ENCODE measurements around the gene ODAD2. TPM values are rescaled to one million over a fixed set of nuclear protein-coding genes. Genes with fewer than 3 reads are reported as not detected.
"Not testable (repeated sequence)": the region's sequence is repeated elsewhere in the genome, so short reads cannot be mapped to it uniquely, and the experiment has no call there.

Gene ODAD2
- total RNA-seq, 4 donors from 2014 or later: 0.19 to 0.29 TPM; not detected in 2

DNA sequence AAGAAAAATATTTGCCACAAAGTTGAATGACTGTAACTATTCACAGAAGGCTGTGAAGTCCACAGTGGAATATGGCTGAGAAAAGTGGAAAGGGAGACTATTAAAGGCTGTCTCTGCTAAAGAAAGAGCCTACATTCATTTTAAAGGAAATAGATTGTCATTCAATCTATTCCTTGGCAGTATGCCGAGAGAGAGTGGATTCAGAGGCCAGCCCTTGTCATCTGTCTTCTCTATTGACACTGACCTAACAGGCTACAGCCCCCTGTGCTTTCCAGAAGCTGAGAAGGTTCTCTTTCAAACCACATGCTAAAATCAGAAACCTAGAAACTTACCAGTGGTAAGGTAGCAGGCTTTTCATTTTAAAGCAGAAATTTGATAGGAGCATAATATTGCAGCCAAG, 12.1 kb downstream of the ODAD2 start:
- WGBS, 2 donors: 0 to 18% methylated on average over 1 of the region's 1 CpG
- DNase-seq: no peak
- TF ChIP-seq, protein P1, sequence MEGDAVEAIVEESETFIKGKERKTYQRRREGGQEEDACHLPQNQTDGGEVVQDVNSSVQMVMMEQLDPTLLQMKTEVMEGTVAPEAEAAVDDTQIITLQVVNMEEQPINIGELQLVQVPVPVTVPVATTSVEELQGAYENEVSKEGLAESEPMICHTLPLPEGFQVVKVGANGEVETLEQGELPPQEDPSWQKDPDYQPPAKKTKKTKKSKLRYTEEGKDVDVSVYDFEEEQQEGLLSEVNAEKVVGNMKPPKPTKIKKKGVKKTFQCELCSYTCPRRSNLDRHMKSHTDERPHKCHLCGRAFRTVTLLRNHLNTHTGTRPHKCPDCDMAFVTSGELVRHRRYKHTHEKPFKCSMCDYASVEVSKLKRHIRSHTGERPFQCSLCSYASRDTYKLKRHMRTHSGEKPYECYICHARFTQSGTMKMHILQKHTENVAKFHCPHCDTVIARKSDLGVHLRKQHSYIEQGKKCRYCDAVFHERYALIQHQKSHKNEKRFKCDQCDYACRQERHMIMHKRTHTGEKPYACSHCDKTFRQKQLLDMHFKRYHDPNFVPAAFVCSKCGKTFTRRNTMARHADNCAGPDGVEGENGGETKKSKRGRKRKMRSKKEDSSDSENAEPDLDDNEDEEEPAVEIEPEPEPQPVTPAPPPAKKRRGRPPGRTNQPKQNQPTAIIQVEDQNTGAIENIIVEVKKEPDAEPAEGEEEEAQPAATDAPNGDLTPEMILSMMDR (IDR thresholded peaks at IDR 0.05): no peak
- no peak for TF ChIP-seq POLR2A (IDR thresholded peaks at IDR 0.05)

DNA sequence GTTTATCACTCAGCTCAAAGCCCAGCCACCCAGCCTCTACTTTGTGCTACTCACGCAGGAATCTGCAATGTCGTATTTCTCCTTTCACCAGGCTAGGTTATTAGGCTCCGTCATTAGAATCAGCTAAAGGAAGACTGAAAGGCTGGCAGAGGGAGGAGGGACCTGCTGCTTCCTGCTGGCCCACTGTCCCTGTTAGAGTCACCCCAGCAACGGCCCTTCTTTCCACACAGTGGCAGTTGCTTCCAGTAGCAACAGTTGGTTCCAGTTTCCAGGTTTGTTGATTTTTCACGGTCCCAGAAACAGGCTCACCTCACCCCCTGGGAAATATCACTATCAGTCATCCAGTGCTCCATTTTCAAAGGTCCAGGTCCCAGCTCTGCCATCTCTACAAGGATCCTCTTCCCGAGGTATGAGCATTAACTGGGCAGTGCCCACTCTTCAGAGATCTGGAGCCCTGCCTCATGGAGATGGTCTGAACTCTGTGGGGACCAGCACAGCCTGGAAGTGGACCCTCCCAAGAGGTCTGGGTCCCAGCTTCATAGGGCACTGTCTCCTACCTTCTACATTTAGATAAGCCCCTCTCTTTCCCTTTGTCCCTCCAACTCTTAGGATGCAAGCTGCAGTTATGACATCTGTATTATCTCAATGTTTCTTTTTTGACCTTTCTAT, 15.9 kb downstream of the ODAD2 start:
- WGBS, 2 donors: 71% methylated on average over 6 of the region's 6 CpGs

More for the DNA sequence above, 12.1 kb downstream of the ODAD2 start:
- no peak overlapping the region for H3K27ac ChIP-seq
- intact Hi-C loops (cut with DNase I): no loop called here
- no peaks in the 10 kb centered on the region for H3K36me3 ChIP-seq
- no peaks in the 10 kb centered on the region for H3K4me1 ChIP-seq
- no peak overlapping the region for H3K4me3 ChIP-seq
- H3K27me3 ChIP-seq: no peaks in the 10 kb centered on the region
- no peaks in the 10 kb centered on the region for H3K9me3 ChIP-seq

GRCh38 chr10:27981744-27982143, 17.1 kb downstream of the ODAD2 start:
- Histone ChIP-seq H3K27ac (no peak overlapping the region), H3K9me3 (no peaks in the 10 kb centered on the region), H3K36me3 (no peaks in the 10 kb centered on the region), H3K4me1 (no peaks in the 10 kb centered on the region), H3K4me3 (no peak overlapping the region), H3K27me3 (no peaks in the 10 kb centered on the region)
- intact Hi-C loops (cut with DNase I): no loop called here
- TF ChIP-seq, protein P1 (IDR thresholded peaks at IDR 0.05): no peak
- TF ChIP-seq POLR2A (IDR thresholded peaks at IDR 0.05): no peak
- no peak for DNase-seq
- 78 to 92% methylated on average over 4 of the region's 4 CpGs for WGBS, 2 donors

More for the DNA sequence above, 15.9 kb downstream of the ODAD2 start:
- intact Hi-C loops (cut with DNase I): no loop called here
- H3K4me1 ChIP-seq: no peaks in the 10 kb centered on the region
- no peak overlapping the region for H3K4me3 ChIP-seq
- H3K9me3 ChIP-seq: no peaks in the 10 kb centered on the region
- H3K27me3 ChIP-seq: no peaks in the 10 kb centered on the region
- DNase-seq: no peak
- H3K27ac ChIP-seq: no peak overlapping the region
- H3K36me3 ChIP-seq: no peaks in the 10 kb centered on the region
- TF ChIP-seq POLR2A (IDR thresholded peaks at IDR 0.05): no peak
- TF ChIP-seq, protein P1 (IDR thresholded peaks at IDR 0.05): no peak

GRCh38 chr10:27970795-27971194, 28.1 kb downstream of the ODAD2 start:
- H3K4me3 ChIP-seq; H3K27ac ChIP-seq; H3K4me1 ChIP-seq; H3K9me3 ChIP-seq; H3K27me3 ChIP-seq; DNase-seq; intact Hi-C loops (cut with DNase I); H3K36me3 ChIP-seq: not testable (repeated sequence)
- 71 to 90% methylated on average over 1 of the region's 1 CpG for WGBS, 2 donors

GRCh38 chr10:27969931-27970330, 28.9 kb downstream of the ODAD2 start:
- H3K27me3 ChIP-seq; H3K4me1 ChIP-seq; H3K27ac ChIP-seq; DNase-seq; H3K36me3 ChIP-seq; H3K4me3 ChIP-seq; H3K9me3 ChIP-seq; intact Hi-C loops (cut with DNase I): not testable (repeated sequence)
- 83 to 90% methylated on average over 7 of the region's 7 CpGs for WGBS, 2 donors

- no peak overlapping the region for H3K27ac ChIP-seq
- no peak overlapping the region for H3K4me3 ChIP-seq
- WGBS, 2 donors: 88 to 95% methylated on average over 5 of the region's 6 CpGs
- DNase-seq: no peak
- intact Hi-C loops (cut with DNase I): no loop called here
- H3K27me3 ChIP-seq: no peaks in the 10 kb centered on the region
- H3K9me3 ChIP-seq: no peaks in the 10 kb centered on the region
- H3K4me1 ChIP-seq: no peaks in the 10 kb centered on the region
- TF ChIP-seq, protein P1 (IDR thresholded peaks at IDR 0.05): no peak
- no peak for TF ChIP-seq POLR2A (IDR thresholded peaks at IDR 0.05)
- H3K36me3 ChIP-seq: no peaks in the 10 kb centered on the region
These were observed 39.7 kb downstream of the ODAD2 start for GRCh38 chr10:27959093-27959715.

DNA sequence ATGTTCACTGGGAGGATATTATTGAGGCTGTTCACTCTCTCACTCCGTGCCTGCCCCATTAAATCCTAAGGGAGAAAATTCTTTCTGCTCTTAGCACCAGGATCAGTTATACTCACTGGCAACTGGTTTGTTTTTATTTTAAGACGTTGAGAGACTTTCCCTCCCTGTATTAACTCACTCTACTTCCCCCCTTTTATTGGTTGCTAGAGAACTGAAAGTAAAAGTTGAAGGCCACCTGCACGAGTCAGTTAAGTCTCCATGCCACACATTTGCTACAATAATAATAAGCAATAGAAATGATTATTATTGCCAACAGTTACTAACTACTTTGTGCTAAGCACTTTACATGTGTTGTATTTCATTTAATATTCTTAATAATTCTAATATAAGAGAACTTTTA, 40.5 kb downstream of the ODAD2 start:
- H3K36me3 ChIP-seq; H3K4me1 ChIP-seq; H3K9me3 ChIP-seq; H3K27ac ChIP-seq; DNase-seq; H3K27me3 ChIP-seq; H3K4me3 ChIP-seq; intact Hi-C loops (cut with DNase I): not testable (repeated sequence)
- WGBS, 2 donors: 31% methylated on average over 3 of the region's 3 CpGs

Measured in esophagus squamous epithelium (tissue), 5 donors.